PFSK-1 (cell line): ENCODE results near the gene ZNF594.

Experiments
- FOXP2 ChIP-seq: optimal IDR thresholded peaks from 2 replicates; pipeline ENCODE3; 2011; ENCODE audit warnings: borderline replicate concordance, control low read depth, inconsistent platforms; ENCODE audit not compliant: insufficient read depth; ENCODE audit errors: extremely low read length, extremely low read depth
- POLR2AphosphoS5 ChIP-seq: IDR thresholded peaks from 2 replicates; pipeline ENCODE4 v1.6.1; 2012; ENCODE audit warnings: low read depth, mild to moderate bottlenecking, control low read depth, low read length, moderate library complexity
- REST ChIP-seq, 2 experiments: IDR thresholded peaks; 2 replicates each; pipeline versions ENCODE4 v1.6.1 to v1.8.0; 2011 to 2012; ENCODE audit warnings: low read depth in 2 of 2, low read length in 2 of 2, control low read depth in 1 of 2, inconsistent platforms in 1 of 2, mild to moderate bottlenecking in 1 of 2, moderate library complexity in 1 of 2; ENCODE audit not compliant: insufficient read depth in 1 of 2
- SIN3A ChIP-seq: IDR thresholded peaks from 2 replicates; pipeline ENCODE4 v1.6.1; 2012; ENCODE audit warnings: mild to moderate bottlenecking, low read length, moderate library complexity, borderline replicate concordance; ENCODE audit not compliant: insufficient read depth
- TAF1 ChIP-seq: IDR thresholded peaks from 2 replicates; pipeline ENCODE4 v1.6.1; 2012; ENCODE audit warnings: low read length, control low read depth, borderline replicate concordance; ENCODE audit not compliant: insufficient read depth

Gene ZNF594

GRCh38 chr17:5135726-5136579 lies 55.7 kb downstream of the ZNF594 start:
- TF ChIP-seq TAF1 (no peak), REST (IDR thresholded peaks at IDR 0.05; ENCODE audit: insufficient read depth in 1 of 2, low read depth in 2 of 2, low read length in 2 of 2) (no peak), SIN3A (no peak), POLR2AphosphoS5 (no peak), FOXP2 (no peak)

GRCh38 chr17:5133311-5133710 lies 58.4 kb downstream of the ZNF594 start:
- TF ChIP-seq TAF1, result no peak
- no peak for TF ChIP-seq POLR2AphosphoS5
- no peak for TF ChIP-seq SIN3A

- TF ChIP-seq FOXP2 (no peak), SIN3A (no peak), POLR2AphosphoS5 (no peak), REST (IDR thresholded peaks at IDR 0.05; ENCODE audit: insufficient read depth in 1 of 2, low read depth in 2 of 2, low read length in 2 of 2) (no peak), TAF1 (no peak)
Measured at GRCh38 chr17:5131146-5131715, 60.4 kb downstream of the ZNF594 start.
